K562 treated with DMSO at 1 percent for 24 hours (cell line): ENCODE measurements around the gene CAPN9. TPM values are rescaled to one million over a fixed set of nuclear protein-coding genes. Genes with fewer than 3 reads are reported as not detected.

Experiments
- total RNA-seq: library from RNA; unstranded; fragments of 300-600 nt; gene quantifications from 2 replicates; pipeline ENCODE4 v1.2.3, GENCODE V29; 2022; ENCODE audit warnings: low read depth; ENCODE audit not compliant: insufficient read depth

The CAPN9 gene
- not detected in 2 replicates for total RNA-seq

GRCh38 chr1:230747127-230747730 lies at the start of gene CAPN9:
TSS of gene CAPN9 (plus strand) at chr1:230747388. CDS start at chr1:230747497, 109 bp downstream.

GRCh38 chr1:230713915-230714764 lies 33.0 kb upstream of the CAPN9 start, which contains the start of gene AGT:
TSS of gene AGT (minus strand) at chr1:230714122. CDS start at chr1:230710823, 3,299 bp downstream.

Other genes starting within 250 kb of the CAPN9 start
- 19.6 and 21.3 TPM in 2 replicates for gene COG2, start 104.9 kb upstream of the CAPN9 start, total RNA-seq
- 0.15 TPM in 1 of 2 replicates, not detected in the other for gene AGT, start 33.3 kb upstream of the CAPN9 start, total RNA-seq
- 7.1 and 7.5 TPM in 2 replicates for gene C1orf198, start 121.1 kb downstream of the CAPN9 start, total RNA-seq
- 4.2 and 4.8 TPM in 2 replicates for gene TTC13, start 231.5 kb downstream of the CAPN9 start, total RNA-seq
- 41.2 and 50.2 TPM in 2 replicates for gene ARV1, start 231.7 kb downstream of the CAPN9 start, total RNA-seq